ENCODE results near the gene ALKBH5. TPM values are rescaled to one million over a fixed set of nuclear protein-coding genes. Genes with fewer than 3 reads are reported as not detected.

Gene ALKBH5
- total and polyA plus RNA-seq, 10 of the 15 experiments (the other 5 are each of a cell fraction or from before 2014, with no cell fraction given) = 13.7 to 99.9 (median 52.4) TPM

- no peak for DNase-seq (ENCODE audit: low read depth, low spot score)
- Histone ChIP-seq H3K9me3 (replicated peaks; ENCODE audit: control insufficient read depth, insufficient read depth, low read length) (no peaks in the 10 kb centered on the region), H3K4me2 (ENCODE audit: control insufficient read depth, insufficient read depth) (no peak overlapping the region), H3K27ac (ENCODE audit: control insufficient read depth, insufficient read depth) (no peak overlapping the region), H3K9ac (ENCODE audit: control insufficient read depth, insufficient read depth, low read length) (no peak overlapping the region), H3K4me3 (no peak overlapping the region), H3K4me1 (ENCODE audit: control insufficient read depth, insufficient read depth, low read length) (peaks cover 3% of the 10 kb centered on the region), H4K20me1 (ENCODE audit: control insufficient read depth, insufficient read depth) (no peaks in the 10 kb centered on the region), H3K79me2 (ENCODE audit: control insufficient read depth, insufficient read depth, low read length) (peaks cover 13% of the 10 kb centered on the region), H3K27me3 (replicated peaks in 1 of 2; ENCODE audit: control insufficient read depth in 2 of 2, insufficient read depth in 2 of 2, low read length in 1 of 2) (no peaks in the 10 kb centered on the region), H3K36me3 (ENCODE audit: control insufficient read depth in 2 of 2, insufficient read depth in 2 of 2, low read length in 1 of 2) (peaks cover 11 to 23% of the 10 kb centered on the region in 2 experiments), H2AFZ (ENCODE audit: control insufficient read depth, low read depth, low read length) (no peak overlapping the region)
- ChIA-PET POLR2A (no interaction called here), RAD21 (ENCODE audit: unreplicated experiment) (no interaction called here), CTCF (no interaction called here), SMC1A (ENCODE audit: uncharacterized antibody, unreplicated experiment) (no interaction called here)
- BruUV-seq (replicated peaks) = no TSS peak
- intact Hi-C loops (cut with micrococcal nuclease; ENCODE audit: unreplicated experiment) = no loop called here
- in situ Hi-C loops (cut with MboI) = no loop called here
- TF ChIP-seq ZSCAN29 (IDR thresholded peaks at IDR 0.05) = no peak
- ATAC-seq = no peak
- FAIRE-seq = no peak
- 92% methylated on average over 16 of the region's 16 CpGs for WGBS (ENCODE audit: insufficient coverage, insufficient replicate concordance, low lambda C conversion rate, missing lambda C conversion rate)
These were observed 69.7 kb downstream of the ALKBH5 start for GRCh38 chr17:18253187-18253884.

GRCh38 chr17:18253947-18254821 lies 70.6 kb downstream of the ALKBH5 start:
- no peaks in the 10 kb centered on the region for H3K27me3 ChIP-seq (replicated peaks in 1 of 2; ENCODE audit: control insufficient read depth in 2 of 2, insufficient read depth in 2 of 2, low read length in 1 of 2)
- 97% methylated on average over 27 of the region's 27 CpGs for WGBS (ENCODE audit: insufficient coverage, insufficient replicate concordance, low lambda C conversion rate, missing lambda C conversion rate)
- in situ Hi-C loops (cut with MboI) = no loop called here
- ChIA-PET CTCF (no interaction called here), SMC1A (ENCODE audit: uncharacterized antibody, unreplicated experiment) (no interaction called here), POLR2A (no interaction called here), RAD21 (ENCODE audit: unreplicated experiment) (no interaction called here)
- no peaks in the 10 kb centered on the region for H3K9me3 ChIP-seq (replicated peaks; ENCODE audit: control insufficient read depth, insufficient read depth, low read length)
- intact Hi-C loops (cut with micrococcal nuclease; ENCODE audit: unreplicated experiment) = no loop called here
- peaks cover 14% of the 10 kb centered on the region for H3K79me2 ChIP-seq (ENCODE audit: control insufficient read depth, insufficient read depth, low read length)
- no peak overlapping the region for H3K9ac ChIP-seq (ENCODE audit: control insufficient read depth, insufficient read depth, low read length)
- H3K4me3 ChIP-seq = no peak overlapping the region
- no peak overlapping the region for H3K27ac ChIP-seq (ENCODE audit: control insufficient read depth, insufficient read depth)
- no peaks in the 10 kb centered on the region for H4K20me1 ChIP-seq (ENCODE audit: control insufficient read depth, insufficient read depth)
- no peak for DNase-seq (ENCODE audit: low read depth, low spot score)
- FAIRE-seq = no peak
- no peak for ATAC-seq
- peaks cover 7% of the 10 kb centered on the region for H3K4me1 ChIP-seq (ENCODE audit: control insufficient read depth, insufficient read depth, low read length)
- TF ChIP-seq TAF1 (IDR thresholded peaks at IDR 0.05; ENCODE audit: borderline replicate concordance, low read depth, low read length) (no peak), BMI1 (IDR thresholded peaks at IDR 0.05; ENCODE audit: borderline replicate concordance) (no peak)
- H3K4me2 ChIP-seq (ENCODE audit: control insufficient read depth, insufficient read depth) = no peak overlapping the region
- peaks cover 11 to 23% of the 10 kb centered on the region in 2 experiments for H3K36me3 ChIP-seq (ENCODE audit: control insufficient read depth in 2 of 2, insufficient read depth in 2 of 2, low read length in 1 of 2)
- H2AFZ ChIP-seq (ENCODE audit: control insufficient read depth, low read depth, low read length) = no peak overlapping the region
- no TSS peak for BruUV-seq (replicated peaks)

Measured in GM12878 (cell line).